PC-9 (cell line): ENCODE data around the gene RNF111.

ENCODE experiments used
- EZH2 ChIP-seq: fragments of 200-600 bp; sonication (generic); IDR thresholded peaks from 2 replicates; pipeline ENCODE4 v1.8.0; 2017; ENCODE audit warnings: antibody characterized with exemption, low read depth
- TF ChIP-seq, protein P1 (sequence below): fragments of 200-600 bp; sonication (generic); conservative IDR thresholded peaks from 2 replicates; pipeline ENCODE4 v1.6.1; 2017; ENCODE audit warnings: mixed run types, antibody characterized with exemption, mild to moderate bottlenecking, moderate library complexity

DNA sequence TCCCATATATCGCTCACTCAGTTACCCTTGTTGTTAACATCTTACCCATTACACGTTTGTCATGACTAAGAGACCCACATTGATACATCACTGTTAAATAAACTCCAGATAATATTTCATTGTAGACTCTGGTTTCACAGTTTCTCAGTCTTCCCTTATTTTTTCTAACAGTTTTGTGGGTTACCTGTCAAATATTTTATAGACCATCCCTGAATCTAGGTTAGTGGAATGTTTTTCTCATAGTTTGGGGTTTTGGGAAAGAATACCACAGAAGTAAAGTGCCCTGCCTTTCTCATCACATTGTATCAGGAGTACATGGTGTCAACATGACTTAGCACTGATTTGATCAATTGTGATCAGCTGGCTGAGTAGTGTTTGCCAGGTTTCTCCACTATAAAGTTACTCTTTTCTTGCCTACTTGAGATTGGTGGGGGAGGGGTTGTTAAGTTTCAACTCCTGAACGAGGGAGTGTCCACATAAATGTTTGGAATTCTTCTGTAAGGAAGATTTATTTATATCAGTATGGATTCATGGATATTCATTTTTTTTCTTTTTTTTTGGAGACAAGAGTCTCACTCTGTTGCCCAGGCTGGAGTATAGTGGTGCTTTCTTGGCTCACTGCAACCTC, 25.9 kb downstream of the RNF111 start:
- TF ChIP-seq, protein P1, sequence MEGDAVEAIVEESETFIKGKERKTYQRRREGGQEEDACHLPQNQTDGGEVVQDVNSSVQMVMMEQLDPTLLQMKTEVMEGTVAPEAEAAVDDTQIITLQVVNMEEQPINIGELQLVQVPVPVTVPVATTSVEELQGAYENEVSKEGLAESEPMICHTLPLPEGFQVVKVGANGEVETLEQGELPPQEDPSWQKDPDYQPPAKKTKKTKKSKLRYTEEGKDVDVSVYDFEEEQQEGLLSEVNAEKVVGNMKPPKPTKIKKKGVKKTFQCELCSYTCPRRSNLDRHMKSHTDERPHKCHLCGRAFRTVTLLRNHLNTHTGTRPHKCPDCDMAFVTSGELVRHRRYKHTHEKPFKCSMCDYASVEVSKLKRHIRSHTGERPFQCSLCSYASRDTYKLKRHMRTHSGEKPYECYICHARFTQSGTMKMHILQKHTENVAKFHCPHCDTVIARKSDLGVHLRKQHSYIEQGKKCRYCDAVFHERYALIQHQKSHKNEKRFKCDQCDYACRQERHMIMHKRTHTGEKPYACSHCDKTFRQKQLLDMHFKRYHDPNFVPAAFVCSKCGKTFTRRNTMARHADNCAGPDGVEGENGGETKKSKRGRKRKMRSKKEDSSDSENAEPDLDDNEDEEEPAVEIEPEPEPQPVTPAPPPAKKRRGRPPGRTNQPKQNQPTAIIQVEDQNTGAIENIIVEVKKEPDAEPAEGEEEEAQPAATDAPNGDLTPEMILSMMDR, result no peak
- no peak for TF ChIP-seq EZH2
